Keratinocyte (primary cell): ENCODE data around the gene PLB1. TPM values are rescaled to one million over a fixed set of nuclear protein-coding genes. Genes with fewer than 3 reads are reported as not detected.

Source experiments
- DNase-seq: peaks from one replicate; pipeline ENCODE4 v3.0.0-alpha.2; 2011; ENCODE audit warnings: low read depth, missing footprints, low spot score
- FAIRE-seq: peaks from 2 replicates; lab custom pipeline; 2011; peaks lifted over from hg19 to GRCh38; lab: Jason Lieb, UNC
- H2AFZ ChIP-seq: 2 replicates; pipeline ENCODE4 v1.6.0; 2012; ENCODE audit warnings: low read length, control low read depth, inconsistent platforms; ENCODE audit not compliant: control insufficient read depth
- H3K27ac ChIP-seq: 2 replicates; pipeline ENCODE4 v1.5.1; 2011; ENCODE audit warnings: low read length; ENCODE audit not compliant: control insufficient read depth, insufficient read depth
- H3K27me3 ChIP-seq: 3 replicates; pipeline ENCODE4 v1.6.0; 2011; ENCODE audit warnings: low read length; ENCODE audit not compliant: control insufficient read depth, insufficient read depth; ENCODE audit errors: extremely low read depth
- H3K36me3 ChIP-seq, 2 experiments: 2 replicates in 1 of 2; 3 replicates in 1 of 2; pipeline ENCODE4 v1.5.1; 2011; ENCODE audit warnings: low read length in 2 of 2, mild to moderate bottlenecking in 1 of 2; ENCODE audit not compliant: control insufficient read depth in 2 of 2, insufficient read depth in 2 of 2; ENCODE audit errors: extremely low read depth in 1 of 2
- H3K4me1 ChIP-seq: 3 replicates; pipeline ENCODE4 v1.5.1; 2011; ENCODE audit warnings: low read length; ENCODE audit not compliant: control insufficient read depth, insufficient read depth; ENCODE audit errors: extremely low read depth
- H3K4me2 ChIP-seq: 3 replicates; pipeline ENCODE4 v1.6.0; 2011; ENCODE audit warnings: low read depth, low read length; ENCODE audit not compliant: control insufficient read depth, insufficient read depth; ENCODE audit errors: extremely low read depth
- H3K4me3 ChIP-seq, 3 experiments: fragments of 200-600 bp in 1 of 3; sonication (generic) in 1 of 3; 2 replicates in 2 of 3; 3 replicates in 1 of 3; pipeline ENCODE4 v1.5.1; 2011 to 2016; ENCODE audit warnings: low read length in 3 of 3, mild to moderate bottlenecking in 3 of 3, control low read depth in 2 of 3, inconsistent platforms in 1 of 3, low read depth in 1 of 3, mixed read lengths in 1 of 3, mixed run types in 1 of 3, moderate library complexity in 1 of 3; ENCODE audit not compliant: control insufficient read depth in 2 of 3, insufficient read depth in 2 of 3; ENCODE audit errors: extremely low read depth in 1 of 3
- H3K79me2 ChIP-seq: 2 replicates; pipeline ENCODE4 v1.6.0; 2012; ENCODE audit warnings: low read length; ENCODE audit not compliant: control insufficient read depth, insufficient read depth
- H3K9ac ChIP-seq: 3 replicates; pipeline ENCODE4 v1.6.0; 2011; ENCODE audit warnings: low read length; ENCODE audit not compliant: control insufficient read depth, insufficient read depth; ENCODE audit errors: extremely low read depth
- H3K9me1 ChIP-seq: 3 replicates; pipeline ENCODE4 v1.6.0; 2011; ENCODE audit warnings: low read length; ENCODE audit not compliant: control insufficient read depth, insufficient read depth; ENCODE audit errors: extremely low read depth
- H3K9me3 ChIP-seq: 2 replicates; pipeline ENCODE4 v1.5.1; 2012; ENCODE audit warnings: low read depth, low read length; ENCODE audit not compliant: control insufficient read depth
- H4K20me1 ChIP-seq: 3 replicates; pipeline ENCODE4 v1.6.0; 2011; ENCODE audit warnings: low read length; ENCODE audit not compliant: control insufficient read depth, insufficient read depth; ENCODE audit errors: extremely low read depth
- CTCF ChIP-seq, 3 experiments: IDR thresholded peaks in 1 of 3; conservative IDR thresholded peaks in 1 of 3; optimal IDR thresholded peaks in 1 of 3; 2 replicates in 2 of 3; 3 replicates in 1 of 3; pipeline versions ENCODE3 to v1.5.1; 2011; ENCODE audit warnings: low read length in 3 of 3, mild to moderate bottlenecking in 3 of 3, moderate library complexity in 2 of 3, control low read depth in 1 of 3, inconsistent platforms in 1 of 3; ENCODE audit not compliant: insufficient read depth in 2 of 3; ENCODE audit errors: extremely low read depth in 1 of 3
- EZH2 ChIP-seq: IDR thresholded peaks from one replicate; pipeline ENCODE4 v1.6.1; 2012; ENCODE audit warnings: inconsistent platforms, mild to moderate bottlenecking, low read length, moderate library complexity
- dilution Hi-C: fragments of 300-500 bp; cut with MboI; formaldehyde crosslinking; loops from one replicate; pipeline ENCODE4 v1.7.0; 2020; ENCODE audit warnings: low sequenced_read_pairs; ENCODE audit not compliant: extremely low pct_ligation_motif_present
- polyA plus RNA-seq, 5 experiments: library from polyadenylated mRNA; depleted of rRNA in 3 of 5; stranded (reverse) in 3 of 5; stranded (forward) in 1 of 5; unstranded in 1 of 5; fragments of >200 nt; gene quantifications; 1 replicate in 1 of 5; 2 replicates in 3 of 5; 3 replicates in 1 of 5; pipeline versions ENCODE4 v1.2.1 to v1.2.3, GENCODE V29; 2011 to 2012; ENCODE audit warnings: missing spikeins in 2 of 5, low read depth in 1 of 5, low replicate concordance in 1 of 5

The PLB1 gene
- polyA plus RNA-seq, 1 donor (not counting 4 experiments of a cell fraction or from before 2014, with no cell fraction given): 6.7 TPM

- no peaks in the 10 kb centered on the region for H3K79me2 ChIP-seq
- no peak for DNase-seq
- FAIRE-seq: no peak
- H3K27me3 ChIP-seq: no peaks in the 10 kb centered on the region
- no peak overlapping the region for H3K4me3 ChIP-seq
- no peaks in the 10 kb centered on the region for H3K9me3 ChIP-seq
- no peaks in the 10 kb centered on the region for H3K36me3 ChIP-seq
- no peak overlapping the region for H3K4me2 ChIP-seq
- no peak overlapping the region for H3K9ac ChIP-seq
- TF ChIP-seq EZH2 (no peak), CTCF (optimal IDR thresholded peaks at IDR 0.05 in 1 of 3, IDR thresholded peaks at IDR 0.05 in 1 of 3, conservative IDR thresholded peaks at IDR 0.05 in 1 of 3; ENCODE audit: extremely low read depth in 1 of 3, insufficient read depth in 2 of 3, low read length in 3 of 3) (no peak)
- no peak overlapping the region for H2AFZ ChIP-seq
- no peaks in the 10 kb centered on the region for H3K9me1 ChIP-seq
- no peaks in the 10 kb centered on the region for H4K20me1 ChIP-seq
- no peak overlapping the region for H3K27ac ChIP-seq
- dilution Hi-C loops: no loop called here
- H3K4me1 ChIP-seq: no peaks in the 10 kb centered on the region
These were observed 8.6 kb upstream of the PLB1 start for GRCh38 chr2:28487258-28487657.

- FAIRE-seq (no peak), DNase-seq (no peak)
- no peaks in the 10 kb centered on the region for H3K27me3 ChIP-seq
- H3K9me3 ChIP-seq: no peaks in the 10 kb centered on the region
- no peak for TF ChIP-seq EZH2
- no peak for TF ChIP-seq CTCF (optimal IDR thresholded peaks at IDR 0.05 in 1 of 3, IDR thresholded peaks at IDR 0.05 in 1 of 3, conservative IDR thresholded peaks at IDR 0.05 in 1 of 3; ENCODE audit: extremely low read depth in 1 of 3, insufficient read depth in 2 of 3, low read length in 3 of 3)
- H2AFZ ChIP-seq: no peak overlapping the region
- H3K4me2 ChIP-seq: no peak overlapping the region
- H3K79me2 ChIP-seq: no peaks in the 10 kb centered on the region
- H4K20me1 ChIP-seq: no peaks in the 10 kb centered on the region
- no peaks in the 10 kb centered on the region for H3K9me1 ChIP-seq
- no peaks in the 10 kb centered on the region for H3K36me3 ChIP-seq
- no peak overlapping the region for H3K27ac ChIP-seq
- no peak overlapping the region for H3K4me3 ChIP-seq
- H3K4me1 ChIP-seq: no peaks in the 10 kb centered on the region
- no peak overlapping the region for H3K9ac ChIP-seq
- dilution Hi-C loops: no loop called here
These were observed 7.6 kb upstream of the PLB1 start for GRCh38 chr2:28488083-28488830.
